ENCODE measurements around the gene GUCA1A.

The GUCA1A gene

DNA sequence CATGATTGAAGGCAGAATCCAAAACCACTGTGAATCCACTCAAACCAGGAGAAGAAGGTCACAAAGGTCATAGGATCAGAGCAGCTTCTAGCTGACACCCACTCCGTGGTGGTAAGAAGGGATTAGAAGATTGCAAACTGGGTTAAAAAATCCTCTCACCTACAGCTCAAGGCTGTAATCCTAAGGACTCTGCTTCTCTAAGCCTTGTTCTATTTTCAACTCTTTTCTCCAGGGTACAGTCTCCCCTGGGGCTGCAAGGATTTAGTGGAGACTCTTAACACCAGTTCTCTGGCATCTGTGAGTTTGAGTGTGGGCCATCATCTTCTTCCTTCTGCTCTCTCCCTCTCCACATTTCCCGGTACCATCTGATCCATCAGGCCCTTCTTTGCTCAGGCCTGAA lies at the start of gene GUCA1A:
Gene GUCA1A (plus strand): TSS at position 264 of the 400 bp plus-strand sequence. CDS start 250 bp downstream, outside the sequence.
- no peak within 1 kb of the TSS for H3K4me3 ChIP-seq (ENCODE audit: low read length)
- TF ChIP-seq, protein P1, sequence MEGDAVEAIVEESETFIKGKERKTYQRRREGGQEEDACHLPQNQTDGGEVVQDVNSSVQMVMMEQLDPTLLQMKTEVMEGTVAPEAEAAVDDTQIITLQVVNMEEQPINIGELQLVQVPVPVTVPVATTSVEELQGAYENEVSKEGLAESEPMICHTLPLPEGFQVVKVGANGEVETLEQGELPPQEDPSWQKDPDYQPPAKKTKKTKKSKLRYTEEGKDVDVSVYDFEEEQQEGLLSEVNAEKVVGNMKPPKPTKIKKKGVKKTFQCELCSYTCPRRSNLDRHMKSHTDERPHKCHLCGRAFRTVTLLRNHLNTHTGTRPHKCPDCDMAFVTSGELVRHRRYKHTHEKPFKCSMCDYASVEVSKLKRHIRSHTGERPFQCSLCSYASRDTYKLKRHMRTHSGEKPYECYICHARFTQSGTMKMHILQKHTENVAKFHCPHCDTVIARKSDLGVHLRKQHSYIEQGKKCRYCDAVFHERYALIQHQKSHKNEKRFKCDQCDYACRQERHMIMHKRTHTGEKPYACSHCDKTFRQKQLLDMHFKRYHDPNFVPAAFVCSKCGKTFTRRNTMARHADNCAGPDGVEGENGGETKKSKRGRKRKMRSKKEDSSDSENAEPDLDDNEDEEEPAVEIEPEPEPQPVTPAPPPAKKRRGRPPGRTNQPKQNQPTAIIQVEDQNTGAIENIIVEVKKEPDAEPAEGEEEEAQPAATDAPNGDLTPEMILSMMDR (conservative IDR thresholded peaks at IDR 0.05; ENCODE audit: low read length): no peak
- DNase-seq (ENCODE audit: low read depth): no peak

DNA sequence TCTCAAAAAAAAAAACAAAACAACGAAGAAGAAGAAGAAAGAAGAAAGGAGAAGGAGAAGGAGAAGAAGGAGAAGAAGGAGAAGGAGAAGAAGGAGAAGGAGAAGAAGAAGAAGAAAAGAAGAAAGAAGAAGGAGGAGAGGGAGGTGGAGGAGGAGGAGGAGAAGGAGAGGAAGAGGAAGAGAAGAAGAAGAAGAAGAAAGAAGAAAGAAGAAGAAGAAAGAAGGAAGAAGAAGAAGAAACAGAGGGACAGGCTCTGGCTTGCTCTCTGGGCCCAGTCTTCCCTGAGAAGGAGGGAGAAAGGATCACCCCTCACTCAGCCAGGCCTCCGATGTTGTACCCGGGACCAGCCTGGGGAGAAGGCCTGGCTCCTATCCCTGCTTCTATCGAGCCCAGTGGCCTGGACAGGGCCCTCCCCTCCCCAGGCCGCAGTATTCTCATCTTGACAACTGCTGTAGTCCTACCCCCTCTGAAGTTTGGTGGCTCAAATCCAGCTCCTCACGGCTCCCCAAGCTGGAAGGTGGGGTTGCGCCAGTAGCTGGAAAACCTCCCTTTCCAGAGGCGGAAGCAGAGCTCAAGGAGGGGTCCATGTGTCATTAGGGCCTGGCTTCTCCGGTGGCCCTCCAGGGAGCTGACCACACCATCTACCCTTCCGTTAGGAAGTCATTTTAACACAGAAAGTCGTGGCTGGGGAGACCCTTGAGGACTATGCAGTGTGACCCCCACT lies 49.6 kb upstream of the GUCA1A start:
- DNase-seq (ENCODE audit: low read depth): peak; percentile 12
- no peak overlapping the region for H3K4me3 ChIP-seq (ENCODE audit: low read length)
- TF ChIP-seq, protein P1 (conservative IDR thresholded peaks at IDR 0.05; ENCODE audit: low read length): no peak

DNA sequence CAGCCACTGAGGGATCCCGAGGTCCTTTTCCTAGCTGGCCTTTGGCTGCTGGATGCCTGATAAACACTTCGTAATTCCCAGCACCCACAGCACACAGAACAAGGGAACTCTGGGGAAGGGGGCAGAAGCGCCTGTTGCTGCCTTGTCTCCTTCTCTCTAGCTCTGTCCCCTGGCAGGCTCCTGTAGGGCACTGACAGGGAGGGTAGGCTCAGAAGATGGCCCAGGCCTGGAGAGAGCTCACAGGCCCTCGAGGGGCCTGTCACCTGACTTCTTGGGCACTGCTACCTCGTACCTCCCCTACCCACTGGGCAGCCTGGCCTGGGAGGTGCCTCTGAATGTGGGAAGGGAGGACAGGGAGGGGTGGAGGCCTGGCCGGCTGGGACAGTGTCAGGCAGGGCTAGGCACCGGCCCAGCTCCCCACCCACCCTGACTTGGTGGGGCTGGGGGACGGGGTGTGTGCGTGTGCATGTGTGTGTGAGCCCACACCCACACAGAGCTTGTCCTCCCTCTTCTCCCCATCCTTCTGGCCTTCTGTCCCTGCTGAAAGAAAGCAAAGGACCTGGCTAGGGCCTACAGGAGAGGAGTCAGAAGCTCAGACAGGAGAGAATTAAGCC lies 48.8 kb upstream of the GUCA1A start:
- TF ChIP-seq, protein P1 (conservative IDR thresholded peaks at IDR 0.05; ENCODE audit: low read length): no peak
- DNase-seq (ENCODE audit: low read depth): no peak
- H3K4me3 ChIP-seq (ENCODE audit: low read length): no peak overlapping the region

DNA sequence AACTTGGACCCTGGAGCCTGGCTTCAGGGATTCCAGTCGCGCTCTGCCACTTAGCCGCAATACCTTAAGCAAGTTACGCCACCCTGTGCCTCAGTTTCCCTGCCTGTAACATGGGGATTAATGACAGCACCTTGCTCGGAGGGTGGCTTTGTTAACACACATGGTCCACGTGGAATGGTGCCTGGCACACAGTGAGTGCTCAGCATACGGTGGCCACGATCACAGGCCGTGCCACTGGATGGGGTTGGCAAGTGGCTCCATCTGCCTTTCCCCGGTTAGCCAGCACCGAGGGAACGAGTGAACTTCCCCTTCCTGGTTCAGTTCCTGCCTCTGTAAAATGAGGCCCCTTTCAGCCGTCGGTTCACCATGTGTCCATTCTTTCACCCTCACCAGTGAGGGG lies 47.9 kb upstream of the GUCA1A start:
- no peak overlapping the region for H3K4me3 ChIP-seq (ENCODE audit: low read length)
- DNase-seq (ENCODE audit: low read depth): no peak
- TF ChIP-seq, protein P1 (conservative IDR thresholded peaks at IDR 0.05; ENCODE audit: low read length): no peak

DNA sequence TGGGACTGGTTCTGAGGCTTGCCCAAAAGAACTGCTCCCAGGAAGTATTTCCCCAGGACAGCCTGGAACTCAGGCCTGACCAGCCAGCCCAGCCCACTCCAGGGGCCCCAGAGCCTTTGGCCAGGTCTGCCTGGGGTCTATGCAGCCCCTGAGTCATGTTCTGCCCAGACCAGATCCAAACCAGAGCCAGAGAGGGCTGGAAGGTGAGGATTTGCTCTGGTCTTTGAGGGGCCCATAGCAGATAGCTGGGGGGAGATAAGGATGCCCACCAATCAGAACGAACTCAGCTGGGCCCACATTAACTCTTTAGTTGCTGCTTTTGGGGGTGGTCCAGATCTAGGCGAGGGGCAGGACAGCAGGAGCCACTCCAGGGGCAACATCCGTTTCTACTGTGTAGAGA lies 47.5 kb upstream of the GUCA1A start:
- TF ChIP-seq, protein P1 (conservative IDR thresholded peaks at IDR 0.05; ENCODE audit: low read length): no peak
- no peak overlapping the region for H3K4me3 ChIP-seq (ENCODE audit: low read length)
- DNase-seq (ENCODE audit: low read depth): no peak

DNA sequence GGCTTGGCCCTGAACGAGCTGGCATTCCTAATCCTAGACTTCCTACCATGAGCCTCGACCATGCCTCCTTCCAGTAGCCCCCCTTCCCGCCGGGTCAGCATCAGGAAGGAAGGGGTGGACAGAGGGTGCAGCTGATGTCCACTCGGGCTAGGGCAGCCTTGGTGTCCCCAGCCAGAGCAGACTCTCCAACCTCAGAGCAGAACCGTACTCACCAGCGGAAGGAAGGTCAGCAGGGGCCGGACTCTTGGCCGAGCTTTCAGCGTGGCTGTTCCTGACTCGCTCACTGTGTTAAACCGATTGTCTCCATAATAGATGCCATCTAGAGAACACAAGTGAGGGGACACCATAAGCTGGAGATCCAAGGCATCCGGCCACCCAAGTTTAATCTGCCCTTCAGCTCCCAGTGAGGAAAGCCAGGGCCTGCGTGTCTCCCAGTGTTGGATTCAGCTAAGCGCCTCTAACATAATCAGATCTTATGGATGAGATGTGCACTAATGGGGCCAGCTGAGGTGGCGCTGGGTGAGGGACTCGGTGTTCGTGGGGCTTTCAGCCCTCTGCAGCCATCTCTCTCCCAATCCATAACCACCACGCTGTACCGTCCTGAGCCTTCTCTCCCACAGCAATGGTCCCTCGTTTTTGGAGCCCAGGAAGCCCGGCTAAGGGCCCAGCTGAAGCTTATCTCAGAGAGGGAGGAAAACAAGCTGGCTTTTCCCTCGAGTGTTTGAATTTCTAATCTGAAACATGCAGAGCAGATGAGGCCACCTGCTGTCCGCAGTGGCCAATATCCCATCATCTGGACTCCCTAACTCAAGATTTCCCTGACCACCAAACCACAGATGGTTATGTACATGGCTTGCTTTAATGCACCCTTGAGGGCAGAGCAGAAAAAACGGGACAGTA lies 44.5 kb upstream of the GUCA1A start:
- no peak for DNase-seq (ENCODE audit: low read depth)
- H3K4me3 ChIP-seq (ENCODE audit: low read length): no peak overlapping the region

More for the DNA sequence above, 44.5 kb upstream of the GUCA1A start:
- TF ChIP-seq, protein P1 (conservative IDR thresholded peaks at IDR 0.05; ENCODE audit: low read length): no peak

Data from AG10803 (cell line).